ENCODE data around the gene PRSS33. TPM values are rescaled to one million over a fixed set of nuclear protein-coding genes. Genes with fewer than 3 reads are reported as not detected.
A peak's percentile ranks its signal among the peaks of the same experiment; 100 is the strongest.

PRSS33 gene
- polyA plus RNA-seq, 1 of the 3 experiments (the other 2 are of a cell fraction), result not detected

- Histone ChIP-seq H3K36me3 (replicated peaks in 1 of 2; ENCODE audit: control insufficient read depth in 1 of 2, insufficient read depth in 2 of 2, low read length in 1 of 2) (peaks cover 8 to 18% of the 10 kb centered on the region in 2 experiments), H3K9me3 (no peaks in the 10 kb centered on the region), H3K4me1 (ENCODE audit: control insufficient read depth in 1 of 2, insufficient read depth in 2 of 2, low read depth in 1 of 2, low read length in 1 of 2) (peaks cover 11 to 25% of the 10 kb centered on the region in 2 experiments; a peak in 2 of 4 replicates), H2AFZ (ENCODE audit: low read depth) (no peak overlapping the region), H4K20me1 (ENCODE audit: insufficient read depth) (peaks cover 8% of the 10 kb centered on the region), H3K27ac (ENCODE audit: low read depth in 2 of 2, low read length in 1 of 2) (peak overlapping the region; percentile 94 to 97), H3F3A (replicated peaks; ENCODE audit: insufficient read depth) (no peaks in the 10 kb centered on the region), H3K4me3 (ENCODE audit: low read depth in 2 of 2, low read length in 1 of 2) (peak overlapping the region; percentile 88 to 91), H3K9me2 (no peaks in the 10 kb centered on the region), H3K79me2 (ENCODE audit: insufficient read depth) (peaks cover 47% of the 10 kb centered on the region), H3K27me3 (ENCODE audit: insufficient read depth) (no peaks in the 10 kb centered on the region), H3K4me2 (peak overlapping the region; percentile 97), H3K9ac (peak overlapping the region; percentile 100)
- CTCF ChIA-PET, result interaction anchor here (0.9 to 2.2 kb wide), 5 partner anchors 13 to 149 kb away, joined by 3 to 11 read pairs (median 4); no protein-coding TSS in a partner anchor
- TF ChIP-seq GABPA (IDR thresholded peaks at IDR 0.05; ENCODE audit: low read depth), result no peak
- no peak for TF ChIP-seq FOXM1 (IDR thresholded peaks at IDR 0.05; ENCODE audit: low read depth)
- TF ChIP-seq YY1 (IDR thresholded peaks at IDR 0.05; ENCODE audit: low read depth), result no peak
- TF ChIP-seq FOXJ3 (CRISPR knock-in tag; IDR thresholded peaks at IDR 0.05), result no peak
- TF ChIP-seq, protein P1, sequence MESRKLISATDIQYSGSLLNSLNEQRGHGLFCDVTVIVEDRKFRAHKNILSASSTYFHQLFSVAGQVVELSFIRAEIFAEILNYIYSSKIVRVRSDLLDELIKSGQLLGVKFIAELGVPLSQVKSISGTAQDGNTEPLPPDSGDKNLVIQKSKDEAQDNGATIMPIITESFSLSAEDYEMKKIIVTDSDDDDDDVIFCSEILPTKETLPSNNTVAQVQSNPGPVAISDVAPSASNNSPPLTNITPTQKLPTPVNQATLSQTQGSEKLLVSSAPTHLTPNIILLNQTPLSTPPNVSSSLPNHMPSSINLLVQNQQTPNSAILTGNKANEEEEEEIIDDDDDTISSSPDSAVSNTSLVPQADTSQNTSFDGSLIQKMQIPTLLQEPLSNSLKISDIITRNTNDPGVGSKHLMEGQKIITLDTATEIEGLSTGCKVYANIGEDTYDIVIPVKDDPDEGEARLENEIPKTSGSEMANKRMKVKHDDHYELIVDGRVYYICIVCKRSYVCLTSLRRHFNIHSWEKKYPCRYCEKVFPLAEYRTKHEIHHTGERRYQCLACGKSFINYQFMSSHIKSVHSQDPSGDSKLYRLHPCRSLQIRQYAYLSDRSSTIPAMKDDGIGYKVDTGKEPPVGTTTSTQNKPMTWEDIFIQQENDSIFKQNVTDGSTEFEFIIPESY (IDR thresholded peaks at IDR 0.05; ENCODE audit: borderline replicate concordance, low read depth), result no peak
- TF ChIP-seq POLR2AphosphoS5 (IDR thresholded peaks at IDR 0.05; ENCODE audit: low read depth, low read length), result 0 out of 2 replicates have a peak, but pooled peaks have one; percentile 27
- DNase-seq, result peak; percentile 59
- POLR2A ChIA-PET, result interaction anchor here (0.5 to 2.1 kb wide), 5 partner anchors 13 to 132 kb away, joined by 3 to 6 read pairs (median 4); no protein-coding TSS in a partner anchor
- WGBS (ENCODE audit: low lambda C conversion rate), result 44% methylated on average over 16 of the region's 27 CpGs
Measured at GRCh38 chr16:2777903-2778629, 9.3 kb downstream of the PRSS33 start.

DNA sequence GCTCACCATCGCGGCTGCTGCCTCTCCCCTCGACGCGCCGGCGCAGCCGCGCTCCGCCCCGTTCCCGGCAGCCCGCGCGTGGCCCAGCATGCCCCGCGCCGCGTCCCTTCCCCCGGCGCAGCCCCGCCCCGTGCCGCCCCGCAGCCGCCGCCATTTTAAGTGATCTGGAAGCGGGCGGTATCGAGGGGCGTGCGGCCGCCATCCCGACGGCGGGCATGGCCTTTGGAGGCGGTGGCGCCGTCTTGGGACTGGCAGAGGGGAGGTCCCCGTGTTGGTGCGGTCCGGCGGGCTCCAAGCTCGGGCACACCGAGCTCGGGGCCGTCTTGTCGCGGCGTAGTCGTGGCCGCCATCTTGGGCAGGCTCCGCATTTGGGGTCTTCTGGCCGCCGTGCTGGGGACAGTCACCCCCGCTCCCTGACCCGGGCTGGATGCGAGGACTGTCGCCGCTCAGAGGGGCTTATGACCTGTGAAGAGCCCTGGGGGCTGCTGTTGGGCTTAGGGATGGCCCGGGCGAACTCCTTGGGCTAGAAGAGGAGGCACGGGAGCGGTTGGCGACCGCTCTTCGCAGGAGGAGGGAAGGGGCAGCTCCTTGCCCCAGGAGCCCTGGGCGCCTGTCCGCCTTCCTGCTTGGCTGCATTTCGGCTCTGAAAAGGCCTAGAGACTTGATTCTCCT lies 10.0 kb downstream of the PRSS33 start, which contains the start of gene ELOB:
Gene ELOB, minus strand, starts transcription at position 50 of the 672 bp plus-strand sequence. Its CDS starts 41 bp downstream, at position 9.
- Histone ChIP-seq H4K20me1 (ENCODE audit: insufficient read depth) (peaks cover 14% of the 10 kb centered on the region), H3K9ac (peak within 1 kb of the TSS; percentile 100), H2AFZ (ENCODE audit: low read depth) (no peak within 1 kb of the TSS; the same call in 1 of the 2 replicates), H3K9me3 (no peaks in the 10 kb centered on the region), H3K79me2 (ENCODE audit: insufficient read depth) (peaks cover 47% of the 10 kb centered on the region), H3F3A (replicated peaks; ENCODE audit: insufficient read depth) (peaks cover 2% of the 10 kb centered on the region), H3K4me1 (ENCODE audit: control insufficient read depth in 1 of 2, insufficient read depth in 2 of 2, low read depth in 1 of 2, low read length in 1 of 2) (peaks cover 11 to 25% of the 10 kb centered on the region in 2 experiments; a peak in 2 of 4 replicates), H3K9me2 (no peaks in the 10 kb centered on the region), H3K4me3 (ENCODE audit: low read depth in 2 of 2, low read length in 1 of 2) (peak within 1 kb of the TSS; percentile 88 to 91), H3K36me3 (replicated peaks in 1 of 2; ENCODE audit: control insufficient read depth in 1 of 2, insufficient read depth in 2 of 2, low read length in 1 of 2) (peaks cover 8 to 18% of the 10 kb centered on the region in 2 experiments), H3K27ac (ENCODE audit: low read depth in 2 of 2, low read length in 1 of 2) (peak within 1 kb of the TSS; percentile 94 to 97), H3K27me3 (ENCODE audit: insufficient read depth) (no peaks in the 10 kb centered on the region), H3K4me2 (peak within 1 kb of the TSS; percentile 97)
- peak; percentile 99 for DNase-seq
- ChIA-PET POLR2A (interaction anchor here (0.5 to 2.1 kb wide), 5 partner anchors 14 to 133 kb away, joined by 3 to 6 read pairs (median 4); no protein-coding TSS in a partner anchor), CTCF (interaction anchor here (0.9 to 2.2 kb wide), 4 partner anchors 13 to 91 kb away, joined by 3 to 11 read pairs (median 4); no protein-coding TSS in a partner anchor)
- TF ChIP-seq CHD2 (IDR thresholded peaks at IDR 0.05; ENCODE audit: low read length, partially characterized antibody), result peak; percentile 65
- TF ChIP-seq EZH2phosphoT487 (IDR thresholded peaks at IDR 0.05; ENCODE audit: borderline replicate concordance, low read depth), result no peak
- no peak for TF ChIP-seq GABPA (IDR thresholded peaks at IDR 0.05; ENCODE audit: low read depth)
- no peak for TF ChIP-seq NFIC (IDR thresholded peaks at IDR 0.05; ENCODE audit: borderline replicate concordance)
- TF ChIP-seq POLR2AphosphoS5 (IDR thresholded peaks at IDR 0.05; ENCODE audit: low read depth, low read length), result peak; percentile 86
- no peak for TF ChIP-seq SIN3A (IDR thresholded peaks at IDR 0.05; ENCODE audit: borderline replicate concordance, low read depth, low read length)
- peak; percentile 74 for TF ChIP-seq NRF1 (IDR thresholded peaks at IDR 0.05; ENCODE audit: low read depth, low read length)
- peak; percentile 51; the same call in 1 of the 2 replicates for TF ChIP-seq REST (IDR thresholded peaks at IDR 0.05; ENCODE audit: low read depth, low read length)
- TF ChIP-seq MXI1 (IDR thresholded peaks at IDR 0.05; ENCODE audit: low read depth, low read length), result 0 out of 2 replicates have a peak, but pooled peaks have one; percentile 17
- TF ChIP-seq SMC3 (IDR thresholded peaks at IDR 0.05; ENCODE audit: low read depth, low read length), result peak; percentile 6; the same call in 1 of the 2 replicates
- peak; percentile 77; the same call in 1 of the 2 replicates for TF ChIP-seq TAF1 (IDR thresholded peaks at IDR 0.05; ENCODE audit: borderline replicate concordance, low read depth, low read length)
- peak; percentile 77 for TF ChIP-seq TEAD4 (IDR thresholded peaks at IDR 0.05; ENCODE audit: borderline replicate concordance, insufficient read depth)
- peak; percentile 97 for TF ChIP-seq YY1 (IDR thresholded peaks at IDR 0.05; ENCODE audit: low read depth)
- TF ChIP-seq MAX (IDR thresholded peaks at IDR 0.05; ENCODE audit: low read depth), result 0 out of 2 replicates have a peak, but pooled peaks have one; percentile 28
- 0% methylated on average over 19 of the region's 70 CpGs for WGBS (ENCODE audit: low lambda C conversion rate)

Measured in SK-N-SH (cell line).